Mesendoderm (in vitro differentiated cells): ENCODE data around the gene ROM1.
"Not testable (repeated sequence)": the region's sequence is repeated elsewhere in the genome, so short reads cannot be mapped to it uniquely, and the experiment has no call there.

Experiments
- DNase-seq: peaks from one replicate; pipeline ENCODE4 v3.0.0; 2013
- H2AK5ac ChIP-seq: 2 replicates; pipeline ENCODE4 v1.6.1; 2013; ENCODE audit warnings: low read length, inconsistent platforms
- H2BK120ac ChIP-seq: 2 replicates; pipeline ENCODE4 v1.6.1; 2013; ENCODE audit warnings: low read depth, mild to moderate bottlenecking, low read length, moderate library complexity, mixed read lengths
- H2BK15ac ChIP-seq: replicated peaks from 2 replicates; pipeline ENCODE4 v1.6.1; 2013; ENCODE audit warnings: low read depth, mild to moderate bottlenecking, moderate library complexity
- H2BK5ac ChIP-seq: 2 replicates; pipeline ENCODE4 v1.6.1; 2013; ENCODE audit warnings: low read length, inconsistent platforms
- H3K18ac ChIP-seq: 2 replicates; pipeline ENCODE4 v1.6.1; 2013; ENCODE audit warnings: mild to moderate bottlenecking, low read length, mixed read lengths
- H3K23ac ChIP-seq: one replicate; pipeline ENCODE4 v1.6.1; 2013; ENCODE audit warnings: low read length
- H3K27ac ChIP-seq: 2 replicates; pipeline ENCODE4 v1.5.1; 2013; ENCODE audit warnings: low read depth, mild to moderate bottlenecking, inconsistent platforms, low read length, moderate library complexity
- H3K27me3 ChIP-seq: 2 replicates; pipeline ENCODE4 v1.6.1; 2013; ENCODE audit warnings: low read length, control low read depth, mild to moderate bottlenecking, inconsistent platforms; ENCODE audit not compliant: insufficient read depth, poor library complexity
- H3K36me3 ChIP-seq: 2 replicates; pipeline ENCODE4 v1.6.1; 2013; ENCODE audit warnings: low read length, inconsistent platforms; ENCODE audit not compliant: control insufficient read depth, insufficient read depth
- H3K4ac ChIP-seq: one replicate; pipeline ENCODE4 v1.6.1; 2013; ENCODE audit warnings: low read depth, mild to moderate bottlenecking, low read length, moderate library complexity
- H3K4me1 ChIP-seq: 2 replicates; pipeline ENCODE4 v1.6.1; 2013; ENCODE audit warnings: low read depth, low read length, inconsistent platforms; ENCODE audit not compliant: control insufficient read depth
- H3K4me2 ChIP-seq: 2 replicates; pipeline ENCODE4 v1.6.1; 2013; ENCODE audit warnings: low read length
- H3K4me3 ChIP-seq: 2 replicates; pipeline ENCODE4 v1.5.1; 2013; ENCODE audit warnings: mild to moderate bottlenecking, low read length
- H3K56ac ChIP-seq: one replicate; pipeline ENCODE4 v1.6.1; 2013; ENCODE audit warnings: low read length
- H3K79me1 ChIP-seq: 2 replicates; pipeline ENCODE4 v1.6.1; 2013; ENCODE audit warnings: low read length, inconsistent platforms
- H3K79me2 ChIP-seq: 2 replicates; pipeline ENCODE4 v1.6.1; 2013; ENCODE audit warnings: mild to moderate bottlenecking, low read length; ENCODE audit not compliant: control insufficient read depth, insufficient read depth
- H3K9ac ChIP-seq: 2 replicates; pipeline ENCODE4 v1.6.1; 2013; ENCODE audit warnings: low read length, inconsistent platforms
- H4K5ac ChIP-seq: one replicate; pipeline ENCODE4 v1.6.1; 2013; ENCODE audit warnings: low read length
- H4K8ac ChIP-seq: one replicate; pipeline ENCODE4 v1.6.1; 2013; ENCODE audit warnings: low read depth, mild to moderate bottlenecking, control low read depth, low read length, moderate library complexity
- WGBS: extraction: QIAGEN DNeasy Blood & Tissue Kit; methylation state at CpG from one replicate; pipeline ENCODE4 v1.1.7; 2013; ENCODE audit warnings: low lambda C conversion rate, missing lambda C conversion rate; ENCODE audit not compliant: insufficient coverage; ENCODE audit errors: extremely low coverage; 5-methylcytosine and 5-hydroxymethylcytosine counted together

Gene ROM1

GRCh38 chr11:62570903-62571302 lies 42.2 kb upstream of the ROM1 start:
- not testable (repeated sequence) for H3K4me2 ChIP-seq, H2BK5ac ChIP-seq, H4K8ac ChIP-seq, H3K27ac ChIP-seq, H3K27me3 ChIP-seq, H3K23ac ChIP-seq, H3K18ac ChIP-seq, H4K5ac ChIP-seq, H3K4ac ChIP-seq, H3K4me3 ChIP-seq, DNase-seq, H2AK5ac ChIP-seq, H2BK15ac ChIP-seq, H3K4me1 ChIP-seq, H2BK120ac ChIP-seq
- H3K79me1 ChIP-seq = peaks cover 12% of the 10 kb centered on the region
- peak overlapping the region; percentile 60 for H3K56ac ChIP-seq
- H3K79me2 ChIP-seq = peaks cover 53% of the 10 kb centered on the region
- H3K9ac ChIP-seq = peak overlapping the region; percentile 93
- H3K36me3 ChIP-seq = peaks cover 26% of the 10 kb centered on the region
- WGBS = no CpG with 5 or more reads among the region's 5 CpGs

DNA sequence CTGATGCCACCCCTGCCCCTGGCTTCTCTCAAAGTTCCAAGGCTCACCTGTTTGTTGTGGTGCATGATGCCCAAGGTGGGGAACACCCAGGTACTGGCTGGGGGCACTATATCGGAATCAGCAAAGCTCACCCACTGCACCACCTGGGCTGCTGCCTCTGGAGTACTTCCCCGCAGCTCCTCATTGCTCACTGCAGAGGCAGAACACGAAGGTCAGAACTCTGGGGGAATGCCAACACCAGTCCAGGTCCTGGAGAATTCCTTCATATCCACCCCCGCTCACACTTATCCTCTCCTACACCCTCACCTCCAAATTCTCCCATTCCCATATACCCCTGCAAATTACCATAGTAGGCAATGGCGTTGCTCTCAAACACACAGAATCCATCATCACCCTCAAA lies 41.6 kb upstream of the ROM1 start:
- not testable (repeated sequence) for H2BK5ac ChIP-seq, H3K27me3 ChIP-seq, H2BK120ac ChIP-seq, H3K18ac ChIP-seq, H2BK15ac ChIP-seq, H2AK5ac ChIP-seq, H3K4me1 ChIP-seq, H3K4ac ChIP-seq, DNase-seq, H3K23ac ChIP-seq, H4K8ac ChIP-seq, H3K27ac ChIP-seq, H3K4me3 ChIP-seq, H4K5ac ChIP-seq
- peak overlapping the region; percentile 4 for H3K4me2 ChIP-seq
- peaks cover 48% of the 10 kb centered on the region for H3K79me2 ChIP-seq
- H3K79me1 ChIP-seq = peaks cover 12% of the 10 kb centered on the region
- peak overlapping the region; percentile 93 for H3K9ac ChIP-seq
- WGBS = 100% methylated on average over 1 of the region's 5 CpGs
- H3K56ac ChIP-seq = peak overlapping the region; percentile 60
- H3K36me3 ChIP-seq = peaks cover 22% of the 10 kb centered on the region

DNA sequence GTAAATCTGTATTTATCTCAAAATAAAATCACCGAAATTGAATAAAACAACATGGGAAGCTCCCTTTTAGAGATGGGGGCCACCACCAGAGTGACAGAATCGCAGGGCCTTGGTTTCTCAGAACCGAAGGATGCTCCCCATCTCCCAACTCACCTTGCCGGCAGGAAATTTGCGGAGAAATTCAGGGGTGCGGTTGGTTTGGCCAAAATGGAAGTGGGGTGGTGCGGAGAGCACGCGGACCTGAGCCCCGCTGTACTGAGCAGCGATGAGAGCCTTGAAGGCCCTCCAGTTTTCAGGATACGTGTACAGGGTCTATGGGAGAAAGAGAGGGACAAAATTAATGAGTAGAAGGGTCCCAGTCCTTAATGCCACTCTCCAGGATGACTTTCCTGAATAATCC lies 40.6 kb upstream of the ROM1 start:
- Histone ChIP-seq H3K18ac (no peak overlapping the region), H3K56ac (peak overlapping the region; percentile 95), H3K23ac (no peak overlapping the region), H2BK120ac (no peak overlapping the region), H3K79me2 (peaks cover 40% of the 10 kb centered on the region), H3K4me1 (peaks cover 6% of the 10 kb centered on the region), H2BK5ac (no peak overlapping the region), H3K79me1 (peaks cover 10% of the 10 kb centered on the region), H3K4ac (no peak overlapping the region), H3K4me3 (peak overlapping the region; percentile 91), H4K8ac (no peak overlapping the region), H3K4me2 (peak overlapping the region; percentile 63), H3K36me3 (peaks cover 15% of the 10 kb centered on the region), H2AK5ac (no peak overlapping the region), H3K27me3 (no peaks in the 10 kb centered on the region), H4K5ac (no peak overlapping the region), H3K9ac (peak overlapping the region; percentile 93), H3K27ac (no peak overlapping the region), H2BK15ac (no peak overlapping the region)
- no peak for DNase-seq
- WGBS = no CpG with 5 or more reads among the region's 12 CpGs

- Histone ChIP-seq H2BK5ac (peak overlapping the region; percentile 64), H3K4me2 (peak overlapping the region; percentile 63), H4K5ac (no peak overlapping the region), H3K27ac (peak overlapping the region; percentile 82), H2BK15ac (no peak overlapping the region), H3K36me3 (peaks cover 15% of the 10 kb centered on the region), H2AK5ac (peak overlapping the region; percentile 84), H3K4me3 (peak overlapping the region; percentile 91), H3K56ac (peak overlapping the region; percentile 95), H3K4me1 (peaks cover 6% of the 10 kb centered on the region), H3K9ac (peak overlapping the region; percentile 93), H2BK120ac (no peak overlapping the region), H3K18ac (peak overlapping the region; percentile 29), H3K79me1 (peaks cover 10% of the 10 kb centered on the region), H3K79me2 (peaks cover 40% of the 10 kb centered on the region), H4K8ac (no peak overlapping the region), H3K27me3 (no peaks in the 10 kb centered on the region), H3K4ac (peak overlapping the region; percentile 49), H3K23ac (peak overlapping the region; percentile 51)
- DNase-seq = peak; percentile 35
- no CpG with 5 or more reads among the region's 33 CpGs for WGBS
These were observed 40.0 kb upstream of the ROM1 start for GRCh38 chr11:62573006-62573591.

- peak within 1 kb of the TSS; percentile 93 for H3K9ac ChIP-seq
- peak within 1 kb of the TSS; percentile 82 for H3K27ac ChIP-seq
- peak within 1 kb of the TSS; percentile 52 for H3K18ac ChIP-seq
- H3K36me3 ChIP-seq = peaks cover 15% of the 10 kb centered on the region
- no peaks in the 10 kb centered on the region for H3K27me3 ChIP-seq
- peak within 1 kb of the TSS; percentile 58 for H3K4ac ChIP-seq
- no peak within 1 kb of the TSS for H4K8ac ChIP-seq
- H3K23ac ChIP-seq = peak within 1 kb of the TSS; percentile 51
- peak within 1 kb of the TSS; percentile 64 for H2BK5ac ChIP-seq
- no peak within 1 kb of the TSS for H2BK15ac ChIP-seq
- peak within 1 kb of the TSS; percentile 91 for H3K4me3 ChIP-seq
- H4K5ac ChIP-seq = no peak within 1 kb of the TSS
- peak; percentile 100 for DNase-seq
- peak within 1 kb of the TSS; percentile 84 for H2AK5ac ChIP-seq
- H2BK120ac ChIP-seq = no peak within 1 kb of the TSS
- peak within 1 kb of the TSS; percentile 95 for H3K56ac ChIP-seq
- H3K79me2 ChIP-seq = peaks cover 40% of the 10 kb centered on the region
- peak within 1 kb of the TSS; percentile 92 for H3K4me2 ChIP-seq
- peaks cover 10% of the 10 kb centered on the region for H3K79me1 ChIP-seq
- WGBS = no CpG with 5 or more reads among the region's 46 CpGs
- H3K4me1 ChIP-seq = peaks cover 6% of the 10 kb centered on the region
These were observed 39.3 kb upstream of the ROM1 start, which contains the start of gene EEF1G for GRCh38 chr11:62573592-62574362. Gene EEF1G (minus strand): TSS chr11:62573891. CDS start chr11:62573842, 49 bp downstream.
